CD14-positive monocyte (primary cell): ENCODE measurements around the gene GAL3ST2. TPM values are rescaled to one million over a fixed set of nuclear protein-coding genes. Genes with fewer than 3 reads are reported as not detected.

Experiments
- DNase-seq, 3 donors: peaks; one replicate each; pipeline ENCODE4 v3.0.0-alpha.2; 2011 to 2022
- H2AFZ ChIP-seq: 2 replicates; pipeline ENCODE4 v1.6.0; 2012; ENCODE audit warnings: mild to moderate bottlenecking, low read depth, low read length, inconsistent platforms; ENCODE audit not compliant: insufficient read depth, poor library complexity, severe bottlenecking
- H3K27ac ChIP-seq, 2 donors: 1 replicate in 1 of 2; 2 replicates in 1 of 2; pipeline ENCODE4 v1.5.1; 2012 to 2013; ENCODE audit warnings: low read length in 2 of 2, control low read depth in 1 of 2, inconsistent platforms in 1 of 2, low read depth in 1 of 2, mild to moderate bottlenecking in 1 of 2
- H3K27me3 ChIP-seq, 2 donors: one replicate each; pipeline versions ENCODE4 v1.6.0 to v1.6.1; 2011 to 2013; ENCODE audit warnings: low read length in 2 of 2; ENCODE audit not compliant: control insufficient read depth in 2 of 2, insufficient read depth in 2 of 2
- H3K36me3 ChIP-seq, 2 donors: replicated peaks in 1 of 2; 1 replicate in 1 of 2; 2 replicates in 1 of 2; pipeline versions ENCODE4 v1.5.1 to v1.6.1; 2012 to 2013; ENCODE audit warnings: low read length in 2 of 2, control low read depth in 1 of 2, inconsistent platforms in 1 of 2, mild to moderate bottlenecking in 1 of 2; ENCODE audit not compliant: insufficient read depth in 2 of 2, control insufficient read depth in 1 of 2
- H3K4me1 ChIP-seq, 2 donors: 1 replicate in 1 of 2; 2 replicates in 1 of 2; pipeline versions ENCODE4 v1.5.1 to v1.6.1; 2012 to 2013; ENCODE audit warnings: low read length in 2 of 2, control low read depth in 1 of 2, inconsistent platforms in 1 of 2, mild to moderate bottlenecking in 1 of 2, moderate library complexity in 1 of 2; ENCODE audit not compliant: insufficient read depth in 2 of 2, control insufficient read depth in 1 of 2
- H3K4me2 ChIP-seq: replicated peaks from 2 replicates; pipeline ENCODE3; 2012; ENCODE audit warnings: low read length, moderate library complexity, mild to moderate bottlenecking; ENCODE audit not compliant: poor library complexity, severe bottlenecking; ENCODE audit errors: extremely low read depth
- H3K4me3 ChIP-seq, 3 experiments: fragments of 200-600 bp in 1 of 3; sonication (generic) in 1 of 3; replicated peaks in 1 of 3; 1 replicate in 2 of 3; 2 replicates in 1 of 3; pipeline ENCODE4 v1.5.1; 2011 to 2013; ENCODE audit warnings: low read length in 3 of 3, mild to moderate bottlenecking in 3 of 3, control low read depth in 2 of 3, low read depth in 2 of 3, inconsistent platforms in 1 of 3, moderate library complexity in 1 of 3
- H3K79me2 ChIP-seq: 2 replicates; pipeline ENCODE4 v1.6.0; 2012; ENCODE audit warnings: mild to moderate bottlenecking, control low read depth, inconsistent platforms, low read length, moderate library complexity; ENCODE audit not compliant: insufficient read depth
- H3K9ac ChIP-seq: 2 replicates; pipeline ENCODE4 v1.6.0; 2017; ENCODE audit warnings: low read length, mild to moderate bottlenecking; ENCODE audit not compliant: insufficient read depth, poor library complexity, severe bottlenecking
- H3K9me3 ChIP-seq, 2 donors: replicated peaks in 1 of 2; 1 replicate in 1 of 2; 2 replicates in 1 of 2; pipeline versions ENCODE4 v1.5.1 to v1.6.1; 2012 to 2013; ENCODE audit warnings: low read length in 2 of 2, control low read depth in 1 of 2; ENCODE audit not compliant: control insufficient read depth in 1 of 2, insufficient read depth in 1 of 2
- H4K20me1 ChIP-seq: 2 replicates; pipeline ENCODE4 v1.6.0; 2012; ENCODE audit warnings: mild to moderate bottlenecking, low read length, control low read depth, moderate library complexity; ENCODE audit not compliant: insufficient read depth
- H3K27ac Mint-ChIP-seq, 7 donors: one replicate each; pipeline ENCODE4 v1.8.0; 2020; ENCODE audit warnings: mild to moderate bottlenecking in 7 of 7, mixed read lengths in 7 of 7, moderate library complexity in 6 of 7, inconsistent platforms in 2 of 7
- H3K27me3 Mint-ChIP-seq, 3 donors: one replicate each; pipeline ENCODE4 v1.8.0; 2021 to 2022; ENCODE audit warnings: low read depth in 3 of 3, mild to moderate bottlenecking in 3 of 3, mixed read lengths in 3 of 3, moderate library complexity in 3 of 3, inconsistent platforms in 1 of 3
- H3K36me3 Mint-ChIP-seq, 2 donors: one replicate each; pipeline ENCODE4 v1.8.0; 2020; ENCODE audit warnings: mixed read lengths in 2 of 2, inconsistent platforms in 1 of 2, mild to moderate bottlenecking in 1 of 2
- H3K4me1 Mint-ChIP-seq: one replicate; pipeline ENCODE4 v1.8.0; 2020; ENCODE audit warnings: mild to moderate bottlenecking, mixed read lengths
- H3K4me3 Mint-ChIP-seq, 2 donors: one replicate each; pipeline ENCODE4 v1.8.0; 2020; ENCODE audit warnings: mild to moderate bottlenecking in 2 of 2, mixed read lengths in 2 of 2, moderate library complexity in 1 of 2
- H3K9me3 Mint-ChIP-seq, 7 donors: one replicate each; pipeline ENCODE4 v1.8.0; 2020 to 2022; ENCODE audit warnings: mixed read lengths in 7 of 7, mild to moderate bottlenecking in 6 of 7, moderate library complexity in 6 of 7, inconsistent platforms in 2 of 7
- CTCF ChIP-seq: fragments of 200-600 bp; IDR thresholded peaks from one replicate; pipeline ENCODE4 v1.8.0; 2022; ENCODE audit warnings: antibody characterized with exemption, mild to moderate bottlenecking
- WGBS: methylation state at CpG from one replicate; pipeline ENCODE4 v1.1.5; 2013; ENCODE audit warnings: missing lambda C conversion rate; ENCODE audit not compliant: insufficient coverage; 5-methylcytosine and 5-hydroxymethylcytosine counted together
- intact Hi-C, 2 donors: fragments of 100-400 bp; cut with micrococcal nuclease; formaldehyde crosslinking; loops; one replicate each; pipeline versions ENCODE4 v1.15.0 to v1.15.1; 2023
- polyA plus RNA-seq, 3 donors: library from polyadenylated mRNA; depleted of rRNA in 1 of 3; unstranded in 2 of 3; stranded (reverse) in 1 of 3; fragments of 300-500 nt in 2 of 3; fragments of >200 nt in 1 of 3; fragmentation: Illumina TruSeq in 2 of 3; gene quantifications; 1 replicate in 2 of 3; 2 replicates in 1 of 3; pipeline ENCODE4 v1.2.3, GENCODE V29; 2012 to 2021

The GAL3ST2 gene
- polyA plus RNA-seq, 3 donors: not detected

- intact Hi-C loops: no loop called here
- H3K9me3 ChIP-seq: no peaks in the 10 kb centered on the region
- H3K79me2 ChIP-seq: no peaks in the 10 kb centered on the region
- DNase-seq: no peak
- no peaks in the 10 kb centered on the region for H4K20me1 ChIP-seq
- Mint-ChIP-seq H3K4me3 (no peak overlapping the region), H3K27ac (no peak overlapping the region), H3K9me3 (no peaks in the 10 kb centered on the region), H3K27me3 (peaks cover 1 to 3% (median 1%) of the 10 kb centered on the region in 3 donors), H3K4me1 (no peaks in the 10 kb centered on the region), H3K36me3 (no peaks in the 10 kb centered on the region)
- H3K27ac ChIP-seq: no peak overlapping the region
- no peak overlapping the region for H3K4me3 ChIP-seq
- H3K27me3 ChIP-seq: no peaks in the 10 kb centered on the region
- whole genome bisulfite sequencing: 90% methylated on average over 11 of the region's 13 CpGs
- no peak overlapping the region for H3K4me2 ChIP-seq
- no peak overlapping the region for H3K9ac ChIP-seq
- TF ChIP-seq CTCF: no peak
- no peaks in the 10 kb centered on the region for H3K36me3 ChIP-seq
- no peak overlapping the region for H2AFZ ChIP-seq
- no peaks in the 10 kb centered on the region for H3K4me1 ChIP-seq
These were observed 20.1 kb downstream of the GAL3ST2 start for GRCh38 chr2:241796610-241797138.

- no peak overlapping the region for H3K27ac Mint-ChIP-seq
- Histone ChIP-seq H3K36me3 (no peaks in the 10 kb centered on the region), H4K20me1 (no peaks in the 10 kb centered on the region), H3K4me1 (no peaks in the 10 kb centered on the region), H3K9ac (no peak overlapping the region), H3K27ac (no peak overlapping the region), H2AFZ (no peak overlapping the region), H3K79me2 (no peaks in the 10 kb centered on the region), H3K4me2 (no peak overlapping the region), H3K27me3 (no peaks in the 10 kb centered on the region), H3K9me3 (no peaks in the 10 kb centered on the region), H3K4me3 (no peak overlapping the region)
- H3K9me3 Mint-ChIP-seq: peaks cover 0 to 1% (median 0%) of the 10 kb centered on the region in 7 donors
- 93% methylated on average over 15 of the region's 19 CpGs for WGBS
- H3K27me3 Mint-ChIP-seq: peaks cover 3 to 7% (median 3%) of the 10 kb centered on the region in 3 donors
- TF ChIP-seq CTCF: no peak
- intact Hi-C loops: no loop called here
- H3K36me3 Mint-ChIP-seq: no peaks in the 10 kb centered on the region
- DNase-seq: peak in 1 of 3 donors; percentile 1
- no peak overlapping the region for H3K4me3 Mint-ChIP-seq
- H3K4me1 Mint-ChIP-seq: no peaks in the 10 kb centered on the region
These were observed 20.9 kb downstream of the GAL3ST2 start for GRCh38 chr2:241797441-241798080.
